HepG2 (cell line): Measurements from ENCODE around the gene RASGRP2. TPM values are rescaled to one million over a fixed set of nuclear protein-coding genes. Genes with fewer than 3 reads are reported as not detected.
A peak's percentile ranks its signal among the peaks of the same experiment; 100 is the strongest.

Experiments used
- ATAC-seq: fragments of 200-7000 bp; cut with Tn5 transposase; 3 replicates; pipeline ENCODE4 v1.9.1; 2020; ENCODE audit warnings: mild to moderate bottlenecking, moderate library complexity
- BruUV-seq: library from RNA; stranded (reverse); fragments of 400-500 nt; replicated peaks from 2 replicates; lab custom pipeline; 2021; lab: Mats Ljungman, UMichigan
- CTCF ChIA-PET: fragments of 300-600 bp; formaldehyde crosslinking; extraction: SDS; loops from one replicate; lab custom pipeline; 2021; ENCODE audit warnings: low total read pairs, inconsistent platforms, low intra/inter-chr PET ratio; lab: Yijun Ruan, JAX
- POLR2A ChIA-PET: fragments of 350-600 bp; sonication (Branson Sonifier 250); formaldehyde crosslinking; loops from one replicate; lab custom pipeline; 2020; ENCODE audit warnings: antibody characterized with exemption, inconsistent platforms; lab: Yijun Ruan, JAX
- DNase-seq: peaks from one replicate; pipeline ENCODE4 v3.0.0-alpha.2; 2015; ENCODE audit warnings: low spot score
- FAIRE-seq: peaks from 3 replicates; lab custom pipeline; 2011; peaks lifted over from hg19 to GRCh38; lab: Jason Lieb, UNC
- H2AFZ ChIP-seq: one replicate; pipeline ENCODE4 v1.6.1; 2011; ENCODE audit warnings: low read length, inconsistent platforms
- H3K27ac ChIP-seq: fragments of 300-600 bp; 3 replicates; pipeline ENCODE4 v1.8.0; 2011; ENCODE audit warnings: mixed run types, mild to moderate bottlenecking, mixed read lengths, low read length, inconsistent platforms; ENCODE audit not compliant: insufficient read depth; ENCODE audit errors: extremely low read length
- H3K27me3 ChIP-seq, 2 experiments: fragments of 200-600 bp in 1 of 2; 2 replicates in 1 of 2; 3 replicates in 1 of 2; pipeline versions ENCODE4 v1.6.0 to v1.8.0; 2011; ENCODE audit warnings: low read length in 2 of 2, mild to moderate bottlenecking in 2 of 2, moderate library complexity in 2 of 2, inconsistent platforms in 1 of 2; ENCODE audit not compliant: insufficient read depth in 2 of 2, control insufficient read depth in 1 of 2
- H3K36me3 ChIP-seq, 2 experiments: fragments of 200-600 bp in 1 of 2; replicated peaks in 1 of 2; 2 replicates in 1 of 2; 3 replicates in 1 of 2; pipeline versions ENCODE4 v1.5.1 to v1.8.0; 2011; ENCODE audit warnings: low read length in 2 of 2, inconsistent platforms in 1 of 2; ENCODE audit not compliant: insufficient read depth in 2 of 2, control insufficient read depth in 1 of 2
- H3K4me1 ChIP-seq: 2 replicates; pipeline ENCODE4 v1.5.1; 2012; ENCODE audit warnings: low read length, inconsistent platforms; ENCODE audit not compliant: insufficient read depth
- H3K4me2 ChIP-seq: 2 replicates; pipeline ENCODE4 v1.6.0; 2011; ENCODE audit warnings: low read depth, low read length, inconsistent platforms
- H3K4me3 ChIP-seq, 3 experiments: fragments of 200-600 bp in 1 of 3; sonication (generic), shearing (Covaris generic) in 1 of 3; replicated peaks in 1 of 3; 2 replicates each; pipeline ENCODE4 v1.5.1; 2011 to 2016; ENCODE audit warnings: low read length in 3 of 3, inconsistent platforms in 2 of 3, low read depth in 2 of 3, mild to moderate bottlenecking in 2 of 3, control low read depth in 1 of 3, mixed read lengths in 1 of 3; ENCODE audit not compliant: insufficient read depth in 1 of 3
- H3K79me2 ChIP-seq: one replicate; pipeline ENCODE4 v1.6.1; 2011; ENCODE audit warnings: low read length, inconsistent platforms; ENCODE audit not compliant: insufficient read depth
- H3K9ac ChIP-seq: 2 replicates; pipeline ENCODE4 v1.6.0; 2011; ENCODE audit warnings: mild to moderate bottlenecking, low read depth, low read length, inconsistent platforms; ENCODE audit not compliant: insufficient read depth
- H3K9me3 ChIP-seq: 2 replicates; pipeline ENCODE4 v1.5.1; 2012; ENCODE audit warnings: mild to moderate bottlenecking, low read length
- H4K20me1 ChIP-seq: 2 replicates; pipeline ENCODE4 v1.6.0; 2011; ENCODE audit warnings: inconsistent platforms, mild to moderate bottlenecking, low read length, moderate library complexity; ENCODE audit not compliant: insufficient read depth
- ADNP ChIP-seq: sonication (generic); formaldehyde crosslinking; IDR thresholded peaks from 2 replicates; pipeline ENCODE4 v1.4.0; 2020; ENCODE audit warnings: missing genetic modification reagents
- BORCS8-MEF2B ChIP-seq: sonication (generic); formaldehyde crosslinking; IDR thresholded peaks from 2 replicates; pipeline ENCODE4 v1.8.0; 2022; ENCODE audit warnings: mild to moderate bottlenecking, missing genetic modification reagents
- BRD4 ChIP-seq: sonication (generic); formaldehyde crosslinking; IDR thresholded peaks from 2 replicates; pipeline ENCODE4 v1.4.0; 2020; ENCODE audit warnings: missing genetic modification reagents
- CHCHD3 ChIP-seq: sonication (generic); formaldehyde crosslinking; IDR thresholded peaks from 2 replicates; pipeline ENCODE4 v1.8.0; 2022; ENCODE audit warnings: mild to moderate bottlenecking, missing genetic modification reagents, moderate library complexity
- CHD2 ChIP-seq: IDR thresholded peaks from 2 replicates; pipeline ENCODE4 v1.6.1; 2011; ENCODE audit warnings: low read depth, low read length, improper control_type of control experiment
- HNF4A ChIP-seq: sonication (generic); formaldehyde crosslinking; IDR thresholded peaks from 2 replicates; pipeline ENCODE4 v1.4.0; 2020; ENCODE audit warnings: missing genetic modification reagents
- MAFF ChIP-seq: IDR thresholded peaks from 2 replicates; pipeline ENCODE4 v1.6.1; 2011; ENCODE audit warnings: low read depth, low read length, improper control_type of control experiment
- MIER2 ChIP-seq: IDR thresholded peaks from 2 replicates; pipeline ENCODE4 v1.6.1; 2016; ENCODE audit warnings: missing biosample characterization, missing genetic modification reagents
- TMF1 ChIP-seq: sonication (generic); formaldehyde crosslinking; IDR thresholded peaks from 2 replicates; pipeline ENCODE4 v1.8.1; 2022; ENCODE audit warnings: low read depth, missing genetic modification reagents
- U2AF2 ChIP-seq: fragments of 200-400 bp; formaldehyde crosslinking; IDR thresholded peaks from 2 replicates; pipeline ENCODE4 v1.6.1; 2017; ENCODE audit warnings: low read depth, mild to moderate bottlenecking, low read length
- ZFY ChIP-seq: sonication (generic); formaldehyde crosslinking; IDR thresholded peaks from 2 replicates; pipeline ENCODE4 v1.4.0; 2020; ENCODE audit warnings: missing genetic modification reagents
- ZMYM3 ChIP-seq: sonication (generic); formaldehyde crosslinking; IDR thresholded peaks from 2 replicates; pipeline ENCODE4 v1.5.1; 2020; ENCODE audit warnings: mild to moderate bottlenecking, missing genetic modification reagents
- ZNF121 ChIP-seq: sonication (generic); formaldehyde crosslinking; IDR thresholded peaks from 2 replicates; pipeline ENCODE4 v1.5.0; 2020; ENCODE audit warnings: mild to moderate bottlenecking, missing genetic modification reagents
- ZNF598 ChIP-seq: sonication (generic); formaldehyde crosslinking; IDR thresholded peaks from 2 replicates; pipeline ENCODE4 v1.5.1; 2020; ENCODE audit warnings: mild to moderate bottlenecking, missing genetic modification reagents, borderline replicate concordance
- ZNF710 ChIP-seq: sonication (generic); formaldehyde crosslinking; IDR thresholded peaks from 2 replicates; pipeline ENCODE4 v1.5.0; 2020; ENCODE audit warnings: mild to moderate bottlenecking, missing genetic modification reagents, borderline replicate concordance
- WGBS: methylation state at CpG from one replicate; pipeline ENCODE4 v1.1.6; 2017; ENCODE audit warnings: low lambda C conversion rate; 5-methylcytosine and 5-hydroxymethylcytosine counted together
- in situ Hi-C: cut with HindIII; loops from 2 replicates; pipeline ENCODE4 v1.10.0; 2017; ENCODE audit warnings: low pct_unique_long_range_greater_than_20kb; ENCODE audit not compliant: extremely low pct_ligation_motif_present
- intact Hi-C: fragments of 100-400 bp; cut with micrococcal nuclease; formaldehyde crosslinking; loops from one replicate; pipeline ENCODE4 v1.10.0; 2022; ENCODE audit not compliant: unreplicated experiment
- polyA plus RNA-seq, 8 experiments: library from polyadenylated mRNA; depleted of rRNA in 3 of 8; stranded (reverse) in 7 of 8; unstranded in 1 of 8; fragments of >200 nt; fragmentation: Illumina TruSeq in 4 of 8; extraction: Trizol in 4 of 8; gene quantifications; 2 replicates each; pipeline versions ENCODE4 v1.2.1 to v1.2.3, GENCODE V29; 2011 to 2016; ENCODE audit warnings: low read depth in 4 of 8, missing spikeins in 1 of 8, mixed read lengths in 1 of 8; ENCODE audit not compliant: insufficient read depth in 1 of 8
- total RNA-seq, 5 experiments: library from RNA; depleted of rRNA; stranded (reverse); fragments of >200 nt; fragmentation: Illumina TruSeq; extraction: Trizol; gene quantifications; 2 replicates each; pipeline ENCODE4 v1.2.3, GENCODE V29; 2016; ENCODE audit warnings: low read depth in 1 of 5

RASGRP2 gene
- total and polyA plus RNA-seq, 2 of the 13 experiments (the other 11 are each of a cell fraction or from before 2014, with no cell fraction given): 0.61 TPM; not detected in 1

GRCh38 chr11:64735725-64736259 lies 8.2 kb downstream of the RASGRP2 start:
- CTCF ChIA-PET: no interaction called here
- no peak overlapping the region for H3K4me2 ChIP-seq

GRCh38 chr11:64734811-64735724 lies 8.9 kb downstream of the RASGRP2 start:
- Histone ChIP-seq H3K9ac (no peak overlapping the region), H3K4me3 (no peak overlapping the region), H3K79me2 (no peaks in the 10 kb centered on the region), H3K4me2 (no peak overlapping the region), H3K36me3 (no peaks in the 10 kb centered on the region), H3K27me3 (peaks cover 3 to 43% of the 10 kb centered on the region in 2 experiments; a peak in 3 of 5 replicates), H2AFZ (no peak overlapping the region), H3K4me1 (peaks cover 11% of the 10 kb centered on the region), H3K9me3 (no peaks in the 10 kb centered on the region), H3K27ac (no peak overlapping the region), H4K20me1 (no peaks in the 10 kb centered on the region)
- WGBS: 31% methylated on average over 10 of the region's 23 CpGs
- TF ChIP-seq CHD2 (no peak), MIER2 (CRISPR knock-in tag) (no peak), CHCHD3 (no peak), ZNF710 (CRISPR knock-in tag) (no peak), ZNF121 (CRISPR knock-in tag) (no peak), ADNP (CRISPR knock-in tag) (no peak), U2AF2 (no peak), ZNF598 (CRISPR knock-in tag) (no peak)
- ATAC-seq (peak; percentile 62), DNase-seq (no peak), FAIRE-seq (no peak)
- intact Hi-C loops (no loop called here), in situ Hi-C loops (loop anchor here (5.0 kb wide), 1 partner anchor 58 kb away; no protein-coding TSS in a partner anchor)
- POLR2A ChIA-PET: no interaction called here
- no TSS peak for BruUV-seq
- CTCF ChIA-PET: no interaction called here

More at GRCh38 chr11:64735725-64736259, 8.2 kb downstream of the RASGRP2 start:
- Histone ChIP-seq H3K27me3 (peaks cover 3 to 43% of the 10 kb centered on the region in 2 experiments; a peak in 3 of 5 replicates), H3K4me1 (peaks cover 11% of the 10 kb centered on the region), H3K27ac (no peak overlapping the region), H4K20me1 (0 out of 2 replicates have a peak, but pooled peaks cover 1% of the 10 kb centered on the region), H3K36me3 (no peaks in the 10 kb centered on the region), H3K9me3 (no peaks in the 10 kb centered on the region), H2AFZ (no peak overlapping the region), H3K79me2 (no peaks in the 10 kb centered on the region), H3K9ac (no peak overlapping the region), H3K4me3 (no peak overlapping the region)
- FAIRE-seq (no peak), DNase-seq (no peak), ATAC-seq (peak; percentile 65)
- in situ Hi-C loops: loop anchor here (5.0 kb wide), 1 partner anchor 58 kb away; no protein-coding TSS in a partner anchor
- intact Hi-C loops: no loop called here
- POLR2A ChIA-PET: no interaction called here
- no CpG with 5 or more reads among the region's 9 CpGs for WGBS
- BruUV-seq: no TSS peak
- 0 out of 2 replicates have a peak, but pooled peaks have one; percentile 28 for TF ChIP-seq BRD4 (CRISPR knock-in tag)
- no peak for TF ChIP-seq BORCS8-MEF2B
- peak; percentile 65 for TF ChIP-seq HNF4A (CRISPR knock-in tag)
- no peak for TF ChIP-seq ZFY (CRISPR knock-in tag)
- TF ChIP-seq ZMYM3 (CRISPR knock-in tag): no peak
- TF ChIP-seq TMF1 (CRISPR knock-in tag): no peak
- TF ChIP-seq MAFF: no peak
